Tibial nerve (tissue), 4 donors: ENCODE measurements around the gene EYA4. TPM values are rescaled to one million over a fixed set of nuclear protein-coding genes. Genes with fewer than 3 reads are reported as not detected.
A peak's percentile ranks its signal among the peaks of the same experiment; 100 is the strongest.

Experiments used
- DNase-seq, 2 donors: peaks; one replicate each; pipeline ENCODE4 v3.0.0-alpha.2; 2019; ENCODE audit warnings: low spot score in 2 of 2
- H3K27ac ChIP-seq, 4 donors: fragments of 200-600 bp; sonication (generic) in 3 of 4; one replicate each; pipeline ENCODE4 v1.5.1; 2017 to 2019; ENCODE audit warnings: mild to moderate bottlenecking in 1 of 4
- H3K27me3 ChIP-seq, 2 donors: fragments of 200-600 bp; sonication (generic) in 1 of 2; one replicate each; pipeline versions ENCODE4 v1.5.1 to v1.6.0; 2017 to 2019
- H3K36me3 ChIP-seq, 3 donors: fragments of 200-600 bp; sonication (generic); one replicate each; pipeline ENCODE4 v1.5.1; 2018 to 2019
- H3K4me1 ChIP-seq, 4 donors: fragments of 200-600 bp; sonication (generic) in 3 of 4; one replicate each; pipeline ENCODE4 v1.5.1; 2017 to 2019
- H3K4me3 ChIP-seq, 4 donors: fragments of 200-600 bp; sonication (generic) in 3 of 4; one replicate each; pipeline ENCODE4 v1.5.1; 2017 to 2019; ENCODE audit warnings: mild to moderate bottlenecking in 1 of 4, moderate library complexity in 1 of 4
- H3K9me3 ChIP-seq, 4 donors: fragments of 200-600 bp; sonication (generic) in 3 of 4; one replicate each; pipeline ENCODE4 v1.5.1; 2017 to 2019
- EP300 ChIP-seq, 2 donors: sonication (generic); formaldehyde crosslinking; IDR thresholded peaks; one replicate each; pipeline ENCODE4 v1.6.1; 2017; ENCODE audit warnings: antibody characterized with exemption in 2 of 2, mild to moderate bottlenecking in 1 of 2
- POLR2A ChIP-seq, 2 donors: fragments of 450-650 bp; IDR thresholded peaks; one replicate each; pipeline ENCODE4 v1.6.1; 2017; ENCODE audit warnings: antibody characterized with exemption in 2 of 2, mild to moderate bottlenecking in 2 of 2, moderate library complexity in 2 of 2
- WGBS, 2 donors: methylation state at CpG; one replicate each; pipeline ENCODE4 v1.1.5; 2018; 5-methylcytosine and 5-hydroxymethylcytosine counted together
- total RNA-seq, 4 donors: library from RNA; depleted of rRNA; stranded (reverse); fragments of >200 nt; gene quantifications; one replicate each; pipeline ENCODE4 v1.1.0, GENCODE V29; 2016
- TF ChIP-seq, protein P1 (sequence below), 5 experiments: fragments of 200-600 bp in 3 of 5; fragments of 450-650 bp in 2 of 5; sonication (generic) in 3 of 5; IDR thresholded peaks; one replicate each; pipeline ENCODE4 v1.5.1; 2016 to 2019; ENCODE audit warnings: antibody characterized with exemption in 5 of 5, mild to moderate bottlenecking in 3 of 5, moderate library complexity in 2 of 5

The EYA4 gene, protein sequence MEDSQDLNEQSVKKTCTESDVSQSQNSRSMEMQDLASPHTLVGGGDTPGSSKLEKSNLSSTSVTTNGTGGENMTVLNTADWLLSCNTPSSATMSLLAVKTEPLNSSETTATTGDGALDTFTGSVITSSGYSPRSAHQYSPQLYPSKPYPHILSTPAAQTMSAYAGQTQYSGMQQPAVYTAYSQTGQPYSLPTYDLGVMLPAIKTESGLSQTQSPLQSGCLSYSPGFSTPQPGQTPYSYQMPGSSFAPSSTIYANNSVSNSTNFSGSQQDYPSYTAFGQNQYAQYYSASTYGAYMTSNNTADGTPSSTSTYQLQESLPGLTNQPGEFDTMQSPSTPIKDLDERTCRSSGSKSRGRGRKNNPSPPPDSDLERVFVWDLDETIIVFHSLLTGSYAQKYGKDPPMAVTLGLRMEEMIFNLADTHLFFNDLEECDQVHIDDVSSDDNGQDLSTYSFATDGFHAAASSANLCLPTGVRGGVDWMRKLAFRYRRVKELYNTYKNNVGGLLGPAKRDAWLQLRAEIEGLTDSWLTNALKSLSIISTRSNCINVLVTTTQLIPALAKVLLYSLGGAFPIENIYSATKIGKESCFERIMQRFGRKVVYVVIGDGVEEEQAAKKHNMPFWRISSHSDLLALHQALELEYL
- 1 to 10 TPM; 1.1 to 6.0 (median 1.8) TPM for total RNA-seq

DNA sequence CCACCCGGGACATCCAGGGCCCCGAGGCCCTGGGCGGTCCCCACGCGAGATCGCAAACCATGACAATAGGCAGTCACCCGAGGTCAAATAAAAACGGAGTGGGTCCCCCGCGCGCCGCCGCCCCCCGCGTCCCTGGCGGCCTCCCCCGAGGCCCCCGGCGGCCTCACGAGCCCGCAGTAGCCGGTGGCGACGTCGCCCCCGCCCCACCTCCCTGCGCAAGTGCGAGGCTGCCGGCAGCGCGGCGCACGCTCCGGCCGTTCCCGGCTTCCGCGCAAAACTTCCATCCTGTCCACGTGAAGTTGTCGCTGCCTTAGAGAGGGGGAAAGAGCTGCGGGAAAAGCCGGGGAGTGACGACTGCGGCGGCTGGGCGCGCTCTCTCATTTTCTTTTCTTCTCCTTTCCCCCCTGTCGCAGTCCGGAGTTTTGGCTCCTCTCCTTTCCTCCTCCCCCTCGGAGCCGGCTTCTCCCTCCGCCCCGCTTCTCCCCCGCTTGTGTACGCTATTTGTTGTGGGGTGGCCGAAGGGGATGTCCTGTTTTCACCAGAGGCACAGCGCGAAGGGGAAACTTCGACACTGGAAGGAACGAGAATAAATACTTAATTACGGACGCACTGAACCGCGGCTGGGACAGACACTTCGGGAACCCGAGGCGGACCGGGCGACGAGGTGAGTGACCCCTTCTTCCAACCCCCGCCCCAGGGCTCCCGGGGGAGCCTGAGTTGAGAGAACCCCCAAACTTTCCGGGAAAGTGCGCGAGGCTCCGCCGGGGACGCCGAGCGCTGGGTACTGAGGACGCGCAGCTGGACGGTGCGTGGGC is at the start of gene EYA4:
Gene EYA4 (plus strand): TSS at position 272 of the 815 bp plus-strand sequence. CDS start 33,424 bp downstream, outside the sequence.
- H3K9me3 ChIP-seq = no peaks in the 10 kb centered on the region
- 0 to 1% methylated on average over 48 to 63 of the region's 84 CpGs for WGBS, 2 donors
- H3K27me3 ChIP-seq = peaks cover 0 to 51% of the 10 kb centered on the region in 2 donors
- peak within 1 kb of the TSS; percentile 36 to 64 (median 42) for H3K4me3 ChIP-seq
- no peak for DNase-seq
- no peaks in the 10 kb centered on the region for H3K36me3 ChIP-seq
- no peak for TF ChIP-seq POLR2A (IDR thresholded peaks at IDR 0.05)
- TF ChIP-seq, protein P1, sequence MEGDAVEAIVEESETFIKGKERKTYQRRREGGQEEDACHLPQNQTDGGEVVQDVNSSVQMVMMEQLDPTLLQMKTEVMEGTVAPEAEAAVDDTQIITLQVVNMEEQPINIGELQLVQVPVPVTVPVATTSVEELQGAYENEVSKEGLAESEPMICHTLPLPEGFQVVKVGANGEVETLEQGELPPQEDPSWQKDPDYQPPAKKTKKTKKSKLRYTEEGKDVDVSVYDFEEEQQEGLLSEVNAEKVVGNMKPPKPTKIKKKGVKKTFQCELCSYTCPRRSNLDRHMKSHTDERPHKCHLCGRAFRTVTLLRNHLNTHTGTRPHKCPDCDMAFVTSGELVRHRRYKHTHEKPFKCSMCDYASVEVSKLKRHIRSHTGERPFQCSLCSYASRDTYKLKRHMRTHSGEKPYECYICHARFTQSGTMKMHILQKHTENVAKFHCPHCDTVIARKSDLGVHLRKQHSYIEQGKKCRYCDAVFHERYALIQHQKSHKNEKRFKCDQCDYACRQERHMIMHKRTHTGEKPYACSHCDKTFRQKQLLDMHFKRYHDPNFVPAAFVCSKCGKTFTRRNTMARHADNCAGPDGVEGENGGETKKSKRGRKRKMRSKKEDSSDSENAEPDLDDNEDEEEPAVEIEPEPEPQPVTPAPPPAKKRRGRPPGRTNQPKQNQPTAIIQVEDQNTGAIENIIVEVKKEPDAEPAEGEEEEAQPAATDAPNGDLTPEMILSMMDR (IDR thresholded peaks at IDR 0.05) = no peak
- TF ChIP-seq EP300 (IDR thresholded peaks at IDR 0.05) = no peak
- peak within 1 kb of the TSS in 2 of 4 donors; percentile 4 to 27 for H3K27ac ChIP-seq
- peaks cover 0 to 38% (median 4%) of the 10 kb centered on the region in 4 donors for H3K4me1 ChIP-seq

DNA sequence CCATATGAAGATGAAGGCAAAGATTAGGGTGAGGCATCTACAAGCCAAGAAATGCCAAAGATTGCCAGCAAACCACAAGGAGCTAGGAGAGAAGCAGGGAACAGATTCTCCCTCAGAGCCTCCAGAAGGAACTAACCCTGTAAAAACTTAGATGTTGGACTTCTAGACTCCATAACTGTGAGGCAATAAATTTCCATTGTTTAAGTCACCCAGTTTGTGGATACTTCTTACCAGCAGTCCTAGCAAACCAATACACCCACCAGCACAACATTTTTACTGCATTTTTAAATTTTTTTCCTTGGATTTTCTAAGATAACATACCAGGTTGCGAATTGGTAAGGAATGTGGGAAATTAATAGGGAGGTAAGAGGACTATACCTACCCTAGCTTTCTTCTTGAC is 47.8 kb upstream of the EYA4 start:
- H3K27me3 ChIP-seq = no peaks in the 10 kb centered on the region

DNA sequence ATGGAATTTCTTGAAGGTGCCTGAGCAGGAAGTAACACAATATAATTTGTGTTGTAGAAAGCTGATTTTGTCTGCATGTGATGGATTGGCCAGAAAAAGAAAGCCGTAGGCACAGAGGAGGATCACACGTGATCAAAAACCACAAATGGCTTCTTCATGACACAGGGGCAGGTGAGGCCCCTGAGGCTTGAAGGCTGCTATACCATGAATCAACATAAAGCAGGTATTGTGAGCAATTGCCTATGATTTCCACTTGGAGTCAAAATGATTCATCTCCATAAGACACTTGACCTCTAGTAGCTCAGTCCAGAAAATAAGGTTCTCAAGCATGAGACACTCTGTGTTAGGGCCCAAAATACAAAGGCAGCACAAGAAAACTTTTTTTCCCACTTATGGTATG is 42.4 kb upstream of the EYA4 start:
- H3K4me3 ChIP-seq = no peak overlapping the region
- WGBS, 2 donors = 53 to 77% methylated on average over 2 of the region's 2 CpGs
- no peak for TF ChIP-seq POLR2A (IDR thresholded peaks at IDR 0.05)
- no peak for TF ChIP-seq EP300 (IDR thresholded peaks at IDR 0.05)
- TF ChIP-seq, protein P1 (IDR thresholded peaks at IDR 0.05) = no peak
- H3K9me3 ChIP-seq = peaks cover 0 to 5% (median 0%) of the 10 kb centered on the region in 4 donors
- no peaks in the 10 kb centered on the region for H3K27me3 ChIP-seq
- no peaks in the 10 kb centered on the region for H3K36me3 ChIP-seq
- no peak for DNase-seq
- H3K27ac ChIP-seq = no peak overlapping the region
- H3K4me1 ChIP-seq = no peaks in the 10 kb centered on the region

More for the DNA sequence above, 47.8 kb upstream of the EYA4 start:
- H3K9me3 ChIP-seq = peaks cover 0 to 5% (median 0%) of the 10 kb centered on the region in 4 donors
- WGBS, 2 donors = 86 to 97% methylated on average over 1 of the region's 1 CpG
- no peak overlapping the region for H3K27ac ChIP-seq
- DNase-seq = no peak
- H3K4me3 ChIP-seq = no peak overlapping the region
- H3K36me3 ChIP-seq = no peaks in the 10 kb centered on the region
- TF ChIP-seq, protein P1 (IDR thresholded peaks at IDR 0.05) = no peak
- TF ChIP-seq POLR2A (IDR thresholded peaks at IDR 0.05) = no peak
- no peak for TF ChIP-seq EP300 (IDR thresholded peaks at IDR 0.05)
- peaks cover 0 to 7% (median 3%) of the 10 kb centered on the region in 4 donors for H3K4me1 ChIP-seq

DNA sequence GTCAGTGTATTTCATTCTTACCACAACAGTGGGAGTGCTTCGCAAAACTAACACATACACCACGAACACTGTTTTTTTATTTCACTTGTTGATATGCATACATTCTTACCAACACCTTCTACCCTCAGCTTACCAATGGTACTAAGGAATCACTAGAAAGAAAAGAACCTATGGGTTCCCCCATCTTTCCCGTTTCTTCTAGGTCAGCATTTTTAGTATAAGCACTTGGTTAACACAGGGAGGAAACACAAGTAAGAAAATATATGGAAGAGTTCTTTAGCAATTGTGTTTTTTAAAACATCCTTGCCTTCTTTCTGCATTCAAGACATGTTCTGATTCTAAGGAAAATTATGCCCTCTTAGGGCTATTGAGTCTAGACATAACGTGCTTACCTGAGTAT is 39.9 kb upstream of the EYA4 start:
- no peaks in the 10 kb centered on the region for H3K27me3 ChIP-seq
- H3K4me1 ChIP-seq = no peaks in the 10 kb centered on the region
- H3K27ac ChIP-seq = no peak overlapping the region
- no peaks in the 10 kb centered on the region for H3K36me3 ChIP-seq
- H3K4me3 ChIP-seq = no peak overlapping the region
- 91 to 94% methylated on average over 4 of the region's 4 CpGs for WGBS, 2 donors
- no peak for DNase-seq
- no peaks in the 10 kb centered on the region for H3K9me3 ChIP-seq
- TF ChIP-seq EP300 (IDR thresholded peaks at IDR 0.05) = no peak
- TF ChIP-seq, protein P1 (IDR thresholded peaks at IDR 0.05) = no peak
- no peak for TF ChIP-seq POLR2A (IDR thresholded peaks at IDR 0.05)
